OCI-LY7 (cell line): Measurements from ENCODE around the gene RNF220. TPM values are rescaled to one million over a fixed set of nuclear protein-coding genes. Genes with fewer than 3 reads are reported as not detected.

Source experiments
- BruUV-seq: library from RNA; stranded (reverse); fragments of 400-500 nt; replicated peaks from 2 replicates; lab custom pipeline; 2021; lab: Mats Ljungman, UMichigan
- CTCF ChIA-PET: fragments of 300-600 bp; sonication (Branson Sonifier 250); formaldehyde crosslinking; loops from one replicate; lab custom pipeline; 2022; ENCODE audit warnings: antibody characterized with exemption; ENCODE audit not compliant: unreplicated experiment; lab: Charles Lee
- POLR2A ChIA-PET: fragments of 300-600 bp; sonication (Branson Sonifier 250); formaldehyde crosslinking; loops from one replicate; lab custom pipeline; 2022; ENCODE audit warnings: antibody characterized with exemption; lab: Charles Lee
- DNase-seq: peaks from one replicate; pipeline ENCODE4 v3.0.0-alpha.2; 2015; ENCODE audit warnings: low spot score
- H2AFZ ChIP-seq: fragments of 200-600 bp; sonication (generic), shearing (Covaris generic); 2 replicates; pipeline ENCODE4 v1.6.1; 2014; ENCODE audit warnings: mild to moderate bottlenecking, antibody characterized with exemption, low read length, moderate library complexity
- H3K27ac ChIP-seq: fragments of 200-600 bp; sonication (generic); 2 replicates; pipeline ENCODE4 v1.5.1; 2014; ENCODE audit warnings: mixed run types, low read depth, mild to moderate bottlenecking, moderate library complexity, low read length, inconsistent platforms; ENCODE audit not compliant: poor library complexity, severe bottlenecking
- H3K36me3 ChIP-seq: fragments of 200-600 bp; sonication (generic); 2 replicates; pipeline ENCODE4 v1.6.1; 2014; ENCODE audit warnings: mild to moderate bottlenecking, antibody characterized with exemption, low read length, moderate library complexity, mixed read lengths; ENCODE audit not compliant: insufficient read depth
- H3K4me1 ChIP-seq: fragments of 200-600 bp; sonication (generic); 2 replicates; pipeline ENCODE4 v1.5.1; 2014; ENCODE audit warnings: mild to moderate bottlenecking, low read length; ENCODE audit not compliant: insufficient read depth, poor library complexity, severe bottlenecking
- H3K4me2 ChIP-seq: fragments of 200-600 bp; sonication (generic); 2 replicates; pipeline ENCODE4 v1.6.1; 2014; ENCODE audit warnings: mild to moderate bottlenecking, low read length
- H3K4me3 ChIP-seq: fragments of 200-600 bp; sonication (generic); 2 replicates; pipeline ENCODE4 v1.5.1; 2014; ENCODE audit warnings: mild to moderate bottlenecking, low read depth, low read length; ENCODE audit not compliant: poor library complexity, severe bottlenecking
- H3K79me2 ChIP-seq: fragments of 200-600 bp; sonication (generic); 2 replicates; pipeline ENCODE4 v1.6.1; 2016; ENCODE audit warnings: low read depth, mild to moderate bottlenecking, low read length, moderate library complexity, mixed read lengths; ENCODE audit not compliant: insufficient read depth
- H3K9me2 ChIP-seq: fragments of 200-600 bp; sonication (generic); 2 replicates; pipeline ENCODE4 v1.6.1; 2016; ENCODE audit warnings: mild to moderate bottlenecking, low read length, mixed read lengths; ENCODE audit not compliant: insufficient read depth
- H3K9me3 ChIP-seq: fragments of 200-600 bp; sonication (generic); 2 replicates; pipeline ENCODE4 v1.6.1; 2014; ENCODE audit warnings: mild to moderate bottlenecking, mixed run types, low read length, mixed read lengths
- H4K20me1 ChIP-seq: fragments of 200-600 bp; sonication (generic); 2 replicates; pipeline ENCODE4 v1.6.1; 2014; ENCODE audit warnings: mild to moderate bottlenecking, antibody characterized with exemption, low read length, moderate library complexity, mixed read lengths; ENCODE audit not compliant: insufficient read depth
- EZH2phosphoT487 ChIP-seq: fragments of 200-600 bp; sonication (generic); IDR thresholded peaks from 2 replicates; pipeline ENCODE4 v1.6.1; 2018; ENCODE audit warnings: low read depth, borderline replicate concordance, mild to moderate bottlenecking, mixed run types, antibody characterized with exemption, low read length, moderate library complexity, mixed read lengths
- intact Hi-C: fragments of 100-400 bp; cut with micrococcal nuclease; formaldehyde crosslinking; loops from one replicate; pipeline ENCODE4 v1.10.0; 2022; ENCODE audit not compliant: unreplicated experiment
- total RNA-seq, 2 experiments: library from RNA; depleted of rRNA in 1 of 2; stranded (reverse); fragments of >200 nt in 1 of 2; shearing (Covaris generic) in 1 of 2; gene quantifications; 2 replicates each; pipeline ENCODE4 v1.2.3, GENCODE V29; 2014 to 2022
- TF ChIP-seq, protein P1 (sequence below): fragments of 200-600 bp; sonication (generic); conservative IDR thresholded peaks from 2 replicates; pipeline ENCODE4 v1.5.1; 2014; ENCODE audit warnings: mild to moderate bottlenecking, antibody characterized with exemption, low read length, moderate library complexity, mixed read lengths

RNF220 gene
- total RNA-seq, 2 experiments from 2014 or later: 82.3 to 85.5 TPM

DNA sequence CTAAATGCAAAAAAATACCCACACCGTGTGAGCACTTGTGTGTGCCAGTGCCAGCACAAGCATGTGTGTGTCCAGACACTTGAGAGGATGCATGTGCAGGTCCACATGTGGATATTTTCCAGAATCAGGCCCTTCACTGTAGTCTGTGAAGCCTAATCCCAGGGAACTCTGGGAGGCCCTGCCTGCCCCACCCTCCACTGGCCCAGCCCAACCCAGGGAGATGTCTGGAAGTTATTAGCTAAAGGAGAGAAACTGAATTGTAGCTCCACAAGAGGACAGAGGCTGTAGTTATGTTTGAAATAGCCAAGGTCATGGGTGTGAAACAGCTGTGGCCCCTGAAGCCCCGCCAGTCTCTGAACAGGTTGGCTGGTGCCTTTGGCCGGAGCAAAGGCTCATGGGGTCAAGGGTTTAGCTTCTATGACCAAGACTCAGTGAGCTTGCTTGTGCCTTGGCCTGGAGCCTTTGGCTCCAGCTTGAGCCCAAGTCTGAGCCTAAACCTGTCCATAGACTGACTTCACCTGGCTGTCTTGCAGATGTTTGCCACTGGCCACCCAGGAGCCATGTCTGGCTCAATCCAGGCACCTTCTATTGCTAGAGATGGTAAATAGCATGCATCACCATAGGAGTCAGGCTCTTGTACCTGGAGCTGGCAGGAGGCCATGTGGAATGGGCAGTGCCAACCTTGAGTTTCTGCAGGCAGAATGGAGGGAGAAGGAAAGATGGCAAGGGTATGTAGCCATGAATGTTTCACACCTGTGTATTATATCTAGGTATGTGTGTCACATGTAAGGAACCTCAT, 199.3 kb downstream of the RNF220 start:
- no peak overlapping the region for H3K27ac ChIP-seq
- DNase-seq: no peak
- no peak overlapping the region for H3K4me3 ChIP-seq
- BruUV-seq: no TSS peak
- no peaks in the 10 kb centered on the region for H4K20me1 ChIP-seq
- ChIA-PET CTCF (interaction anchor here (0.6 kb wide), 1 partner anchor 49 kb away, joined by 3 read pairs; no protein-coding TSS in a partner anchor), POLR2A (no interaction called here)
- H3K4me1 ChIP-seq: no peaks in the 10 kb centered on the region
- intact Hi-C loops: no loop called here
- H3K36me3 ChIP-seq: no peaks in the 10 kb centered on the region
- H3K9me3 ChIP-seq: no peaks in the 10 kb centered on the region
- H3K4me2 ChIP-seq: no peak overlapping the region
- no peaks in the 10 kb centered on the region for H3K9me2 ChIP-seq
- TF ChIP-seq EZH2phosphoT487: no peak
- TF ChIP-seq, protein P1, sequence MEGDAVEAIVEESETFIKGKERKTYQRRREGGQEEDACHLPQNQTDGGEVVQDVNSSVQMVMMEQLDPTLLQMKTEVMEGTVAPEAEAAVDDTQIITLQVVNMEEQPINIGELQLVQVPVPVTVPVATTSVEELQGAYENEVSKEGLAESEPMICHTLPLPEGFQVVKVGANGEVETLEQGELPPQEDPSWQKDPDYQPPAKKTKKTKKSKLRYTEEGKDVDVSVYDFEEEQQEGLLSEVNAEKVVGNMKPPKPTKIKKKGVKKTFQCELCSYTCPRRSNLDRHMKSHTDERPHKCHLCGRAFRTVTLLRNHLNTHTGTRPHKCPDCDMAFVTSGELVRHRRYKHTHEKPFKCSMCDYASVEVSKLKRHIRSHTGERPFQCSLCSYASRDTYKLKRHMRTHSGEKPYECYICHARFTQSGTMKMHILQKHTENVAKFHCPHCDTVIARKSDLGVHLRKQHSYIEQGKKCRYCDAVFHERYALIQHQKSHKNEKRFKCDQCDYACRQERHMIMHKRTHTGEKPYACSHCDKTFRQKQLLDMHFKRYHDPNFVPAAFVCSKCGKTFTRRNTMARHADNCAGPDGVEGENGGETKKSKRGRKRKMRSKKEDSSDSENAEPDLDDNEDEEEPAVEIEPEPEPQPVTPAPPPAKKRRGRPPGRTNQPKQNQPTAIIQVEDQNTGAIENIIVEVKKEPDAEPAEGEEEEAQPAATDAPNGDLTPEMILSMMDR: no peak
- H3K79me2 ChIP-seq: no peaks in the 10 kb centered on the region
- no peak overlapping the region for H2AFZ ChIP-seq

DNA sequence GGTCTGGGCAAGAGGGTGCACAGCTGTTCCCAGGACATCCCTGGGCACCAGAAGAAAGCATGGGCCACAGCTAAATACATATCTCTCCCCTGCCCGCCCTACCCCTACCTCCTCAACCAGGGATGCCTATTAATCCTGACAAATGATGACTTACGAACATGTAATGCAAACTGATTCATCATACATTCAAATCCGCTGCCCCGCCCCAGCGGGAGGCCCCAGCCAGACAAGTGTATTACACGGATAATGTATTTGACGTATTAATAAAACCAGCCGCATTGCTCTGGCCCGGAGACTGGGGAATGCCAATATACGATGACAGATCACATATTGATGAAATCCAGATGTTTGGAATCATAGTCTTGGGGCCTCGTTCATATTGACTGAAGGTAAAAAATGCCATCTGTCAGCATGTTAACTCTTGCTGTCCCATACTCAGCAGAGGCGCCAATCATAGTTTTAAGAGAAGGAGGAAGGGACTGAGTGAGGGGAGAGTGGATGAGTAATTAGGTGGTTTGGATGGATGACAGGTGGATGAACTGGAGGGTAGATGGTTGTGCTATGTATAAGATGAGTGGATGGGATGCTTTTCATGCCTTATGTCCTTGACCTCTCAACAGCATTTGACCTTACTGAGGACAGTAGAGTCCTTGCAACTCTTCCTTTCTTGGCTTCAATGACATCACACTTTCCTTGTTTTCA, 201.0 kb downstream of the RNF220 start:
- H3K4me3 ChIP-seq: no peak overlapping the region
- intact Hi-C loops: no loop called here
- BruUV-seq: no TSS peak
- H3K9me3 ChIP-seq: no peaks in the 10 kb centered on the region
- H3K36me3 ChIP-seq: no peaks in the 10 kb centered on the region
- H4K20me1 ChIP-seq: no peaks in the 10 kb centered on the region
- no peak overlapping the region for H3K27ac ChIP-seq
- H2AFZ ChIP-seq: no peak overlapping the region
- CTCF ChIA-PET: no interaction called here
- no peaks in the 10 kb centered on the region for H3K79me2 ChIP-seq
- H3K9me2 ChIP-seq: no peaks in the 10 kb centered on the region
- TF ChIP-seq EZH2phosphoT487: no peak
- TF ChIP-seq, protein P1: no peak
- no peak overlapping the region for H3K4me2 ChIP-seq
- no peaks in the 10 kb centered on the region for H3K4me1 ChIP-seq
- DNase-seq: no peak
- POLR2A ChIA-PET: no interaction called here
